GM21717 (cell line): ENCODE measurements around the gene CIB4.

Source experiments
- ATAC-seq: cut with Tn5 transposase; IDR thresholded peaks from one replicate; pipeline ENCODE4 v1.9.1; 2021; ENCODE audit warnings: mild to moderate bottlenecking, moderate library complexity; ENCODE audit not compliant: unreplicated experiment

Gene CIB4

DNA sequence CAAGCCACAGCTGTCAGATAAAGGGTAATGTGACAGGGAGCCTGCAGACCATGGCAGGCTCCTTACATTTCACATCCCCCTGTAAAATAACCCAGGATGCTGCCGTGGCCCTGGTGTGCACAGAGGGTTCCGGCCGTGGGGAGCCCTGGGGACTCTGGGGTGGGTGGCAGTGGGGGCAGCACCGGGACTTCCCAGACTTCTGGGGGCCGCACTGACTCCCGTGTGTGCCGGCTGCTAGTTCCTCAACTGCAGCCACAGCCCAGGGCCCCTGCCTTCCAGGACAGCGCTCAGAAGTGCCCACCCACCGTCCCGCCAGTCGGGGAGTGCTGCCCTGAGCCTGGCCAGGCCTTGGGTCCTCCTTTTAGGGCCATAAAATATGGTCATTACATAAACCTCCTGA lies 56.5 kb downstream of the CIB4 start:
- ATAC-seq: no peak

DNA sequence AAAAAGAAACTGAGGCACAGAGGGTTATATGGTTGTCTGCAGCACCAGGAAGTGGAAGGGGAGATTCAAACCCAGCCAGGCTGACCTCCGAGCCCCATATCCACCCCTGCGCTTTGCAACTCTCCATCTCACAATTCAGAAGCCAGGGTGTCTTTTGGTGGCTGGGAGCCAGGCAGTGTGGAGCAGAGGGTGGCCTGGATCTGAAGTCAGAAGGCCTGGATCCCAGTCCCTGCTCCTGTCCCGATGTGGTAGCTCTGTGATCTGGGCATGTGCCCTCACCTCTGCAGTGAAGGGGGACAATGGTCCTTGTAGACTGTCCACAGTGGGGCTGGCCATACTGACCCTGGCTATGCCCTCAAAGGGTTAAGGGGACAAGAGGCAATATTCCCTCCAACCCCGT lies 57.0 kb downstream of the CIB4 start:
- no peak for ATAC-seq

DNA sequence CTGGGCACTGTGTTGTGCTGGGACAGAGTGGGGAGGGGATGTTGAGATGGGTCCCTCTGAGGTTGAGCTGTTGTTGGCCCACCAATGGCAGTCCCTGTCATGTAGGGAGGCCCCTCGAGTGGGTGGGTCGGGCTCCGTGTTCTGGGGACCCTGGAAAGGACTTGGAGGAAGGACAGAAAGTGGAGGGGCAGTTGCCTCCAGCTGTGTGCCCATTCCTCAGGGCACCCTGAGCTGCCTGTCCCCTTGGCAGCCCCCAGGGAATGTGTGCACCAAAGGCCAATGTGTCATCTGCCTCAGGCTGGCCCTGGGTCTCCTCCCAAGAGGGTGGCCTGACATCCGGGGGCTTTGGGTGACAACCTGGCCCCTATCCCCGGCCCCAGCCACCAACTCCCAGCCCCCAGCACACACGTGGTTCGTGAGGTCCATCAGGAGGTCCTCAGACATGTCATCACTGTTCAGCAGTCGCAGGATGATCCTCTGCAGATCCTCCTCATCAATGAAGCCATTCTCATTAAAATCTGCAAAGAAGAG lies 57.7 kb downstream of the CIB4 start:
- ATAC-seq: no peak

DNA sequence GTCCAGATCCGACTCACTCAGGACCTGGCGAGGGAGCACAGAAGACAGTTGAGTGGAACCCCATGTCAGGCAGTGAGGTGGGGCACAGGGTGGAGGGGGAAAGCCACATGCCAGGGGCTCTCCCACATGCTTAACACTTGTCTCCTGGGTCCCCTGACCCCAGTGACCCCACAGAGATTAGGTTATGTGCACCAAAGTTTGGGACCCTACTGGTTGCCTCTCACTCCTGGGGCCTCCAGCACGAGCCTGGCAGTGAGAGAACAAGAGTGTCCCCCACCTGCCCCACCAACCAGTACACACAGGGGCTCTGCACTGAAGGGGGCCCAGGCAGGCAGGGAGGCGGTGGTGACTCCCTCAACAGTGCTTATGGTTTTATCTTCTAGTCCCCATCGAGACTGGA lies 58.3 kb downstream of the CIB4 start:
- ATAC-seq: no peak

DNA sequence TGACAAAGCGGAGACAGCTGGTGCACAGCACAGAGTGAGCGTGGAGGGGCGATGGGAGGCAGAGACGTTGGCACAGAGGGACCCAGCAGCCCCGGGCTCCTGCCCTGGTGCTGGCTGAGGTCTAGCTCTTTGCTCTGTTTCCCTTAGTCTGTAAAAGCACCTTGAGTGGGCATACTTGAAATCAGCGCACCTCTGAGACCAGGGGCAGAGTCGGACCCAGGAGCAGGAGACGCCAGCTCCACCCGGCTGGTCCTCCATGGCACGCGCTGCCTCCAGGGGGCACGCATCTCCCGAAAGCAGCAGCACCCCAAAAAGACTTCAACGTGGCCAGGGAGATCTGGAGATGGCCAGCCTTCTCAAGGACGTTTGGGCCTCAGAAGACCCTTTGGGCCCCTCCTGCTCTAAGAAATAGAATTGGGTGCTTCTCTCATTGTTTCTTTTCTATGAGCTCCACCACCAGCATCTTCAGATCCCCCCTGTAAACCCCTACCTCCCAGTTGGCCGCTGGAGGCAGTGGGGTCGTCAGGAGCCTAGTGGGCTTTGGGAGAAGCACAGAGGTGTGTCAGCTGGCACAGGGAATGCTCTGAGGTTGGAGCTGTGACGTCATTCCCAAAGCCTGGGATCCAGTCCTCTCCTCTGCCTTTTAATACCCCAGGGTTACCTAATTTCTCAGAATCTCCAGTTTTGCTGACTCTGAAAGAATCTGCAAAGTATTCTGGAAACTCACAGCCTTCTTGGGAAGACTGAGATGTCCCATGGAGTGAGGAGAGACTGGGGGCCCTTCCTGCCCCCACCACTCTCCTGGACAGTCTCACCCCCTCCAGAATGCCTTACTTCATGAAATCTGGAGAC lies 58.9 kb downstream of the CIB4 start:
- ATAC-seq: no peak

DNA sequence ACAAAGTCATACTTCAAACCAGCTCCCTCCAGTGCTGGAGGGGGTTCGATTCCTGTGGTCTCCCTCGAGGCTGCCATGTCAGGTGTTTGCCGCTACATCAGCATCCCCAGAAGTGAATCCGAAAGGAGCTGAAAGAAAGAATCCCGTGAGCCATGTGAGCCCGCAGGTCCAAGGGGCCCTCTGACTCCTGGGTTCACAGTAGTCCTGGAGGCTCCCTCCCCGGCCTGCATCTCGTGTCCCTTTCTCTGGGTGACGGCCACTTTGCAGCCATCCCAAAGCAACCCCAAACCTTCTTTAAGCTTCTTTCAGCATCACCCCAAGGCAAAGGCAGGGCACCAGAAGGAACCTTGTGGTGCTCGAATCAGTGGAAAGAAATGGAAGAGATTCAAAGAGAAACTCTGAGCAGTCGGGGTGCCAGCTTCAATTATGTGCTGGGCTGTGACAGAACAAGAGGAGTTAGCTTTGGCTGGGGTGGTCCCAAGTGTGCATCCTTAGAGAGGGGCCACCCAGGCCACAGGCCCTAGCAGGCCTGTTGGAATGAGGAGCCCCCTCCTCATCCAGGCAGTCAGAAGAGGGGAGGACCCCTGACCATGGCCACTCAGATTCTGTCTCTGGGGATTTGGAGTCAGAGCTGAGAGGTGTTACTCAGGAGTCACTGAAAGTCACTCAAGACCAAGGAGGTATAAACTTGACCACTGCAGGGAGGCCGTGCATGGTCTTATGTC lies 59.7 kb downstream of the CIB4 start:
- ATAC-seq: no peak

DNA sequence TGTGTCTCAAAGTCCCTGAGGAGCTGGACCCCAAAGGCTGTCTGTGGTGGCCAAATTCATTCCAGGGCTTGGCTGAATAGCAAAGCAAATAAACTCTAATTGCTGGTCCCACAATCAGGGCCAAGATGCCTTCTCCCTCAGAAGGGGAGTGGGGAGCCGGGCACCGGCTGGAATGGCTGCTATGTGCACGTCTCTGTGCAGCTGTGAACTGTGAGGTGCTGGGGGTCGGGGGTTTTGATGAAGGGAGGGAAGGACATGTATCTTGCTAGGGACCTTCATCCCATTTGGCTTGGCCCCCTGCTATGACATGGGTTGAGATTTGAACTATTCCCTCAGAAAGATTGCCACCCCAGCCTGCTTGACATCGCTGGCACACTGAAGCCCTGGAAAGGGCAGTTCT lies 60.4 kb downstream of the CIB4 start:
- no peak for ATAC-seq

DNA sequence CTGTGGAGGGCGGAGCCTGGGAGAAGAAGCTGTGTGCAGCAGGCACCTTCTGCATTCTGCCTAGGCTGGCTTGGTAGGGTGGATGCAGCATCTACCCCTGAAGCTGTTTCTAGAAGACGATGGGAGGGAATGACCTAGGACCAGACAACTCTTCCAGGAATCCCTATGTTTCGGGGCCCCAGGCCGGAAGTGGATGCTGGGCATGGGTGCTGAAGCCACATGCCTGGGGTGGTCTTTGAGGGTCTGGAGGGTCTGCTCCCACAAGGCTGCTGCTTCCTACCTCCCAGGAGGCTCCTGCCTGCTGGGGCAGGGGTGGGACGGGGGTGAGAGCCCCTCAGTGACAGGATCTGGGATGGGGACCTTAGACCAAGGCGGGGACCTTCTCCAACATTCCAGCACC lies 61.0 kb downstream of the CIB4 start:
- ATAC-seq: no peak

DNA sequence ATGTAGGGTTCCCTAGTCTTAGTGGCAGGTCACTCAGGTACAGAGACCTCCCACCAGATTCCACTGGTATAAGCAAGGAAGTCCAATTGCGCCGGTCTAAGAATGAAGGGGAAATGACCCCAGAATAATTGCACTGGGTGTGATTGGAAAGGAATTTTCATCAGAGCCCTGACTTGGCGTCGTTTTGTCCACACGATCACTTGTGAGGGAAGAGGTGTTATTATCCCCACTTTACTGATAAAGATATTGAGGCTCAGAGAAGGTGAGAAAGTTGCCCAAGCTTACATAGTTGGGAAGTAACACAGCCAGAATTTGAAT lies 61.5 kb downstream of the CIB4 start:
- ATAC-seq: no peak

DNA sequence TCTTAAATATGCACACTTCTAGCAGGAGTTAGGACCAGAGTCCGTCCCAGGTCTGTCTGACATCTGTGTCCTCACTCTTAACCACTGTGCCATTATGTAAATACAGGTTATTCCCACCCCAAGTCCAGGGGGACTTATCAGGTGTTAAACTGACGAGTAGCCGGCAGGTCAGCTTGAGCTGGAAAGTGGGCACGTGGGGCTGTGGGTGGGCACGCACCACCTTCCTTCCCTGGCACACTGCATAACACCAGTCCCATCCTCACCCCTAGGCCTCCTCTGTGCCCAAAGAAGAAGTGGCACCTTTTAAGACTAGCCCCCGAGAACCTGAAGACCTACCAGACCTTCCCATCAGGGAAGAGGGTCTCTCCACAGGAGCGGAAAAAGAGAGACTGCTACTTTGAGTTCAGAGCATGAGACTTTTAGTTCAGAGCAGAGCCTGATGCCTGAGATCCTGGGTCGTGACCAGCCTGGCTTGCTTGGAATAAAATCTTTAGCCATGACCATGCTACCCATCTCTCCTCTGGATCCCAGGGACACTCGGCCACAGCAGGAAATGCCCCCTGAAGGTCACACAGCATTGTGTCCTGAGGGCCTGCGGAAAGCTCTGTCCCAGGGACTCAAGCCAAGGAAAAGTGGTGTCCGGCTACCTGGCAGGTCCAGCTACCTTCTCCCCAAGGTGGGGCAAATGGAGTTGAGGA lies 62.0 kb downstream of the CIB4 start:
- no peak for ATAC-seq

DNA sequence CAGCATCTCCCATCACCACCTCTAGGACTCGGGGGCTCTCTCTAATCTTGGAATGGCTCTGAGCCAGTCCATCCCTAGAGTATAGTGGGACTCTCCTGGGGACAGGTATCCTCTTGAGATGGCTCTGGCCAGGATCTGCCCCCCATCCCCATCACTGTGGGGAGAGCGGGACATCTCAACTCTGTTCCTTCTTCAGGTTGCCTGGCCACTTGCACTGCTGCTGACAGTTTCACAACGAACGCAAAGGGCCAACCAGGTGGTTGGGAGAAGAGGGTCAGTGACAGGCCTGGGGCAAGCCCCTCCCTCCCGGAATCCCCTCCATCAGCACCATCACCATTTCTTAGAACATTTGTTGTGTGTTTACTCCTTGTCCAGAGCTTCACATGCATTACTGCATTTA lies 62.6 kb downstream of the CIB4 start:
- no peak for ATAC-seq

DNA sequence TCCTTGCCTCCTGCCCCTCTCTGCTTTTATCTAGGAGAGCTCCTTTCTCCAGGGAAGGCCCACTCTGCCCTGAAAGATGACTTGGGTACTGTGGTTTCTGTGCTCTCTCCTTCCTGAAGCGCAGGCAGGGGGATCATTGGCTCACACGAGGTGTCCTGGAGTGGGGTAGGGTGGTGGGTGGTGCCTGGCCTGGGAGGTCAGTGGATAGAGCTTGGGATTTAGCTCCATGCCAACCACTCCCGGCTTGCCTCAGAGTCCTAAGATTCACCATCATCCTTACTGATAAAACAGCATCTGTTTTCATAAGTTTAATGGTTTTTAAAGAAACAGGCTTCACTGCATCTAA lies 63.1 kb downstream of the CIB4 start:
- ATAC-seq: no peak

DNA sequence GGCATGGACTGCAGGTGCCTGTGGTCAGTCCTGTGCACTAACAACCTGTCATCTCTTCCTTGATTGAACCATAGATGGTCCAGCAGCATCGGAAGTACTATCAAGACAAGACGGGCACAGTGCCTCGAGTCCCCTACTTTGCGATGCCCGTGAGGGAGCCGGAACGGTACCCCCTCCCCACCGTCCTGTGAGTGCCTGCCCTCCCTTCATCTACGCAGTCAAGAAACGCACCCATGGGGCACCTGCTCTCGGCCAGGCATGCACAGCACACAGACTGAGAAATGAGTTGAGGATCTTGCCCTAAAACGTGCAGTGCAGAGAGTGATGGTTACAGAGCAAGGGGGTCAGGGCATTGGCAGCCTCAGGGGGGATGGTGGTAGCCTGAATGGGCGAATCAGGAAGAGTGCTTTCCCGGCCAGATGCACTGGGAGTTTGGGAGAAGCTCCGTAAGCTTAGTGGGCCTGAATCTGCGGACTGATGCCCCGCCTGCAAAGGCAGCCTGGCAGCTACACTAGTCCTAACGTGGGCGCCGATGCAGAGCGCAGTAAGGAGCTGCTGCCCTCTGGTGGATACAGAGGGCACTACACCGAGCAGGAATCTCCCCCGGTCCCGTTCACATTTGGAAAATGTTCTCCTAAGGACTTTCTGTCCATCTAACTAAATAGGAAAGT lies 63.6 kb downstream of the CIB4 start:
- no peak for ATAC-seq

DNA sequence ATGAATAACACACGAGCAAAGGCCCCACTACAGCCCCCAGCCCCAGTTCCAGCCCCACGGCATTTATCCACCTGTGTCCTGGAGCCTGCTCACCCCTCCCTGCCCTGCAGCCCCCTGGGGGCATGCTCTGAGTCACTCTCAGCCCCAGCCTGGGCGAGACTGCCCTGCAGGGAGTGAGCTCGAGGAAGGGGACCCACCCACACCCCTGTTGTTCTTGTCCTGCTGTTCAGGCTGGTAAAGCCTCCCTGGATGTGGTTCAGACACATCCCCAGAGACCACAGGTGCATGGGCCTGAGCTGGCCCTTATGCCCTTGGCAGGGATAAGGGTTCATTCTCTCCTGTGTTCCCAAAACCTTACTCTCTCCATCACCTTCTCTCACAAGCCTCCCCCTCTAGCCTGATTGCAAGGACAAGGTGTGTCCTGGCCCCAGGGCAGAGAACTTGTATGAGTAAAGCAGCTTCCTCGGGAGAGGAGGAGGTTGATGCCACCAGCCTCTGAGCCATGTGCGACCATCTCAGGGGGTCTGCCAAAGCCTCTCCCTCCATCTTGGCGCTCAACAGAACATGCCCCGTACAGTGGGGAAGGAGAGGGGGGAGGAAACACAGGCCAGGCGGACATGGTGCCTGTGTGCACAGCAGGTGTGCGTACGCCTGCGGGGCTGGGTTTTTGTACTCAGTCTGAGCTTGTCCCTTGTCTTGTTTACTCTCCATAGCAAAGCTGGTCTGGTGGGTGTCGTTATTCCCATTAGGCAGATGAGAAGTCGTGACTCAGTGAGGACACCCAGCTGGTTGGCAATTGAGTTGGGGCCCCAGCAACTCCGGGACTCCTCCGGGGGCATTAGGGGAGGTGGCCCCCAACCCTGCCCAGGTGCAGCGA lies 64.4 kb downstream of the CIB4 start:
- ATAC-seq: no peak

DNA sequence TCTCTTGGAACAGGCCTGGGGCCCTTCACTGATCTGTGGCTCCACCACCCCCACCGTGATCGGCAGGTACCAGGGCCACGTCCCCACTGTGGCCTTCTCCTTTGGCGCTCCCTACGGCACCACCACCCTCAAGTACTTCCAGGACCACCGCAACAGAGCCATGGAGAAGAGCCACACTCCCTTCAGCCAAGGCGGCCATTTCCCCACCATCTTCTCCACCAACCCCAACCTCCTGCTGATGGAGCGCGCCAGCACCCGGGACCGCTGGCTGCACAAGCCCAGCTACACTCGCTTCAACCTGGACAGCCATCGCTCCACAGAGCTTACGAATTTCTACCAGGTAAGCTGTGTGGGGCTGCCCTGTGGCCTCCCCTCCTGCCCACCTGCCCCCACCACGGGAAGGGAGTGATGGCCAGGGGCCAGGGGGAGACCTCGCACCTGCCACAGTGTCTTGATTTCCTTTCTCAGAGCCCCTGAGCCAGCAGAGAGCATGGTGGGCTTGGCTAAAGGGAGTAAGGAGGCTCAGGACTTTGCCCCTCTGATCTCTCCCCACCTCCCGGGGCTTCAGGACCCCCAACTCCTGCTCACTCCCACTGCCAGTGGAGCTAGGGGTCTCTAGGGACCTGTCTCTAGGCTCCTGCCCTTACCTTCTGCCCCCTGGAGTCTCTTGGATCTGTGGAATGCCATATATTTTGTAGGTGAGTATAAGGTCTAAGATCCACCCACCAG lies 65.2 kb downstream of the CIB4 start:
- ATAC-seq: no peak

DNA sequence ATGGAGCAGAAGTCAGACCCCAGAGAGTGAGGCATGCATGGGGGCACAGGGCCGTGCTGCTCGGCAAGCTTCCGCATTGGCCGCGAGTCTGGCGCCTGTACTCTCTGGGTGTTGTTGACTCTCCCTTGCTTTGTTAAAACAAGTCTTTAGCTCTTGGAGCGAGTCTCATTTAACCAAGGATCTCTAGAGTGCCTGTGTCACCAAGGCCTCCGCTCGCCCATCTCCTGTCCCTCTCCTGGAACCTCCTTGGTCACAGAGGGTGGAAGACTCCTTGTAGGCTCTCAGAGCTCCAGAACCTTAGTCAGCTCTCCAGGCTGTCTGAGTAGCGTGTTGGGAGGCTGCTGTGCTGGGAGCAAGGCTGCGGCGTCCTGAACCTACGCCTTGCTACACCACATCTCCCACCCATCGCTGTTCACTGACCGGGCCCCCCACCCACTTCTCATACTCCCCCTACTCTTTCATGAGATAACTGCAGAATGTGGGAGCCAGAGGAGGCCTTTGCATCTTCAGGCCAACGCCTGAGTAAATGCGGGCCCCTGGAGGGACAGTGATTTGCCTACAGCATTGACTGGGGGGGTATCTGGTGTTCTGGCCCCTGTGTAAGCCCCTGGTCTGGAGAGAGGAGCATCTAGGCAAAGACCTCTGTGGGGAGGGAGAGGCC lies 66.1 kb downstream of the CIB4 start:
- ATAC-seq: no peak

DNA sequence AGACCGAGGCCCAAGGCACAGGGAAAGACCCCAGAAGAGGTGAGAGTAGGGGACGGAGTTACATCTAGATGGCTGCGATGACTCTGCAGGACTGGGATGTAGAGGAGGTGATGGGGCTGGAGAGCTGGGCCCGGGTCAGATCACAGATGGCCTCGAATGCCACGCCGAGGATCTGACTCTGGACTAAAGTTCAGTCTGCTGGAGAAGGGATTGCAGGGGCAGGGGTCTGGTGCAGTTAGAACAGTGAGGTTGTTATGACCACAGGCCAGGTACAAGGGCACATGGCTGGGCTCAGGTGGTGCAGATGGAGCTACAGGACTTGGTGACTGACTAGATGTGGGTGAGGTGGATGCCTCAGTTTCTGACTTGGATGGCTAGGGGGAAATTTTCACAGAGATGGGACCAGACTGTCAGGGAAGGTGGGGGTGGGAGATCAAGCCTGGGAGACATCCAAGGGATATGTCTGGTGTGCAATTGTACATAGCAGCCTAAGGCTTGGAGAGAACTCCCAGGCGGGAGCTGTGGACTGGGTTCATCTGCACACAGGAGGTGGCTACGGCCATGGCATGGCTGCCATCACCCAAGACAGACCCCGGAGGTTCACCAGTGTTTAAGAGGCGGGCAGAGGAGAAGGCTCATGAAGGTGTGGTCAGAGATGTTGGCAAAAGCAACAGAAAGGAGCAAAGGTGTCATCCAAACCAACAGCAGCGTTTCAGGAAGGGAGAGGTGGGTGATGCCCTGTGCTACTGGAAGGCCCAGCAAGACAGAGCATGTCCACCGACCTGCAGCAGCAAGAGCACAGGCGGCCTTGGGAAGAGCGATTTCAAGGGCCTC lies 66.9 kb downstream of the CIB4 start:
- ATAC-seq: no peak

DNA sequence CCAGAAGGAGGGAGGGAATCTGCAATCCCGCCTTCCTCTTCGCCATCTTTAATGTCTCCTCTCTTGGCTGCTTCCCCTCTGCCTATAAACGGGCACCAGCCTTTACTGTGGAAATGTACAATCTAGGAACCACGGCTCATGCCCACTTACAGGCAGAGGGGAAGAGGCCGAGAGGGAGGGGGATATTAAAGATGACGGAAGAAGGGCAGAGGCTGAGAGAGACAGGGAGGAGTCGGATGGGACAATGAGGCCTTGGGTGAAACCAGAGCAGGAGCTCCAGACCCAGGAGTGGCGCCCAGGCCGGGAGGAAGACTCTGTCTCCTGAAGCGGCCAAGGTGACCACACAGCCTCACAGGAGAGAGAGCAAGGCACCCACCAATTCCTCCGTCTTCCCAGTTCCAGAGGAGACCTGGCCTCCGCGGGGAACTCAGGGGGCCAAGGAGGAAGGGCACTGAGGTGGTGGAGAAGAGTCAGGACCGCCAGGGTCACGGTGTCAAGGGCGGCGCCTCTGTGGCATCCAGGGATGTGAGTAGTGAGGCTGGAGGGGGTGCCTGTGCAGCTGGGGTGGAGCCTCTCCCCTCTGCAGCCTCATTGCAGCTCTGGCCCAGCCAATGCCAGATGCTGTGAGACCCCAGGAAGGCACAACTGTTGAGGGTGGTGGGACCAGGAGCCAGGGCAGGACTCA lies 67.8 kb downstream of the CIB4 start:
- no peak for ATAC-seq
